HepG2 (cell line): ENCODE results near the gene HAGH. TPM values are rescaled to one million over a fixed set of nuclear protein-coding genes. Genes with fewer than 3 reads are reported as not detected.

Experiments
- BORCS8-MEF2B ChIP-seq: sonication (generic); formaldehyde crosslinking; IDR thresholded peaks from 2 replicates; pipeline ENCODE4 v1.8.0; 2022; ENCODE audit warnings: mild to moderate bottlenecking, missing genetic modification reagents
- BRD4 ChIP-seq: sonication (generic); formaldehyde crosslinking; IDR thresholded peaks from 2 replicates; pipeline ENCODE4 v1.4.0; 2020; ENCODE audit warnings: missing genetic modification reagents
- CEBPG ChIP-seq: IDR thresholded peaks from 2 replicates; pipeline ENCODE4 v1.6.1; 2016
- CHD4 ChIP-seq: fragments of 200-600 bp; sonication (generic); IDR thresholded peaks from 2 replicates; pipeline ENCODE4 v1.7.0; 2017; ENCODE audit warnings: mild to moderate bottlenecking, low read length, borderline replicate concordance
- GTF3A ChIP-seq: sonication (generic); formaldehyde crosslinking; conservative IDR thresholded peaks from 2 replicates; pipeline ENCODE4 v1.4.0; 2020; ENCODE audit warnings: mild to moderate bottlenecking, missing genetic modification reagents
- HNRNPL ChIP-seq: fragments of 200-400 bp; formaldehyde crosslinking; IDR thresholded peaks from 2 replicates; pipeline ENCODE4 v1.6.1; 2017; ENCODE audit warnings: mild to moderate bottlenecking, low read depth, low read length
- KAT7 ChIP-seq: IDR thresholded peaks from 2 replicates; pipeline ENCODE4 v1.6.1; 2018; ENCODE audit warnings: borderline replicate concordance, missing compliant biosample characterization
- KDM3A ChIP-seq: IDR thresholded peaks from 2 replicates; pipeline ENCODE4 v1.6.1; 2018; ENCODE audit warnings: low read depth, missing compliant biosample characterization
- RAD21 ChIP-seq: fragments of 450-650 bp; formaldehyde crosslinking; IDR thresholded peaks from 2 replicates; pipeline ENCODE4 v1.5.0; 2020; ENCODE audit warnings: mild to moderate bottlenecking
- RFX3 ChIP-seq: IDR thresholded peaks from 2 replicates; pipeline ENCODE4 v1.6.1; 2016; ENCODE audit warnings: missing biosample characterization, missing genetic modification reagents
- SOX5 ChIP-seq: IDR thresholded peaks from 2 replicates; pipeline ENCODE4 v1.6.1; 2016; ENCODE audit warnings: borderline replicate concordance
- TCF12 ChIP-seq, 2 experiments: fragments of 450-650 bp in 1 of 2; sonication (generic) in 1 of 2; formaldehyde crosslinking in 1 of 2; IDR thresholded peaks; 2 replicates each; pipeline versions ENCODE4 v1.6.1 to v1.8.0; 2017 to 2022; ENCODE audit warnings: antibody characterized with exemption in 1 of 2, mild to moderate bottlenecking in 1 of 2, missing genetic modification reagents in 1 of 2, moderate library complexity in 1 of 2
- ZC3H13 ChIP-seq: sonication (generic); formaldehyde crosslinking; IDR thresholded peaks from 2 replicates; pipeline ENCODE4 v1.8.1; 2023; ENCODE audit warnings: mild to moderate bottlenecking, missing genetic modification reagents, moderate library complexity
- ZMAT3 ChIP-seq: sonication (generic); formaldehyde crosslinking; conservative IDR thresholded peaks from 2 replicates; pipeline ENCODE4 v1.7.0; 2021; ENCODE audit warnings: missing genetic modification reagents
- ZNF234 ChIP-seq: sonication (generic); formaldehyde crosslinking; conservative IDR thresholded peaks from 2 replicates; pipeline ENCODE4 v1.5.1; 2020; ENCODE audit warnings: mild to moderate bottlenecking, missing genetic modification reagents
- ZNF350 ChIP-seq: sonication (generic); formaldehyde crosslinking; IDR thresholded peaks from 2 replicates; pipeline ENCODE4 v1.4.0; 2020; ENCODE audit warnings: mild to moderate bottlenecking, low read depth, missing genetic modification reagents, borderline replicate concordance
- ZNF570 ChIP-seq: sonication (generic); formaldehyde crosslinking; IDR thresholded peaks from 2 replicates; pipeline ENCODE4 v1.4.0; 2020; ENCODE audit warnings: mild to moderate bottlenecking, missing genetic modification reagents, borderline replicate concordance
- ZNF713 ChIP-seq: sonication (generic); formaldehyde crosslinking; IDR thresholded peaks from 2 replicates; pipeline ENCODE4 v1.4.0; 2020; ENCODE audit warnings: mild to moderate bottlenecking, missing genetic modification reagents
- polyA plus RNA-seq, 8 experiments: library from polyadenylated mRNA; depleted of rRNA in 3 of 8; stranded (reverse) in 7 of 8; unstranded in 1 of 8; fragments of >200 nt; fragmentation: Illumina TruSeq in 4 of 8; extraction: Trizol in 4 of 8; gene quantifications; 2 replicates each; pipeline versions ENCODE4 v1.2.1 to v1.2.3, GENCODE V29; 2011 to 2016; ENCODE audit warnings: low read depth in 4 of 8, missing spikeins in 1 of 8, mixed read lengths in 1 of 8; ENCODE audit not compliant: insufficient read depth in 1 of 8
- total RNA-seq, 5 experiments: library from RNA; depleted of rRNA; stranded (reverse); fragments of >200 nt; fragmentation: Illumina TruSeq; extraction: Trizol; gene quantifications; 2 replicates each; pipeline ENCODE4 v1.2.3, GENCODE V29; 2016; ENCODE audit warnings: low read depth in 1 of 5
- TF ChIP-seq, protein P1 (sequence below): sonication (generic); formaldehyde crosslinking; IDR thresholded peaks from 2 replicates; pipeline ENCODE4 v1.8.0; 2022; ENCODE audit warnings: mild to moderate bottlenecking, missing genetic modification reagents; ENCODE audit not compliant: insufficient replicate concordance
- TF ChIP-seq, protein P2 (sequence below): sonication (generic); formaldehyde crosslinking; IDR thresholded peaks from 2 replicates; pipeline ENCODE4 v1.4.0; 2020; ENCODE audit warnings: missing genetic modification reagents, mild to moderate bottlenecking, borderline replicate concordance
- TF ChIP-seq, protein P3 (sequence below): sonication (generic); formaldehyde crosslinking; IDR thresholded peaks from 2 replicates; pipeline ENCODE4 v1.4.0; 2020; ENCODE audit warnings: missing genetic modification reagents

HAGH gene
- total and polyA plus RNA-seq, 2 of the 13 experiments (the other 11 are each of a cell fraction or from before 2014, with no cell fraction given), result 70.4 to 95.4 TPM

DNA sequence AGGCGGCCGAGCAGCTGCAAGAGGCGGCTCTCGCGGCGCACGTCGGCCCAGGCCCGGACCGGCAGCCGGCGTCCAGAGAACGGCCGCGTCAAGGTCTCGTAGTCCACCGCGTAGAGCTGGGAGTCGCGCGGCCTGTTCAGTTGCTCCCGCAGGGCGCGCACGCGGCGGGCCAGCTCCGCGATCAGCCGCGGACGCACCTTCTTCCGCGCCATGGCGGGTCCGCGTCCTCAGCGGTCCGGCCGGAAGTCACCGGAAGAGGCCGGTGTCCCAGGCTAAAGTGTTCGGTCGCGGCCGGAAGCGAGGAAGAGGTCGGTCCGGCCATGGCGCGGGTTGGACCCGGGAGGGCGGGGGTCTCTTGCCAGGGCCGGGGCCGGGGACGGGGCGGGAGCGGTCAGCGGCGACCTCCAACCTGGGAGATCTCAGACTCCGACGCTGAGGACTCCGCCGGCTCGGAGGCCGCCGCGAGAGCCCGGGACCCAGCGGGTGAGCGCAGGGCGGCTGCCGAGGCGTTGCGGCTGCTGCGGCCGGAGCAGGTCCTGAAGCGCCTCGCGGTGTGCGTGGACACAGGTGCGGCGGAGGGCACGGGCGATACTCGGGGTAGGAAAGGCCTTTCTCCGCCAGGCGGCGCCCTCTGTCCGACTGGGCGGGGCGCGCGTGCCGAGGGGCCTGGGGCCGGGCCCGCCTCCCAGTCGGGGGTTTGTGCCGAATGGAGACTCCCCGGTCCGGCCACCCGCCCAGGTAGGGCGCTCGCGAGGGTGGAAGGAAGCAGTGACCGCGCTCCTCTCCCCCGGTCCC lies 53.5 kb downstream of the HAGH start, which contains the start of gene MRPS34 (continued):
- no peak for TF ChIP-seq CHD4
- TF ChIP-seq ZC3H13 (CRISPR knock-in tag), result peak; percentile 97
- TF ChIP-seq SOX5, result peak; percentile 17; the same call in 1 of the 2 replicates
- TF ChIP-seq ZMAT3 (CRISPR knock-in tag), result peak; percentile 92
- TF ChIP-seq ZNF713, result 0 out of 2 replicates have a peak, but pooled peaks have one; percentile 62
- TF ChIP-seq, protein P1, sequence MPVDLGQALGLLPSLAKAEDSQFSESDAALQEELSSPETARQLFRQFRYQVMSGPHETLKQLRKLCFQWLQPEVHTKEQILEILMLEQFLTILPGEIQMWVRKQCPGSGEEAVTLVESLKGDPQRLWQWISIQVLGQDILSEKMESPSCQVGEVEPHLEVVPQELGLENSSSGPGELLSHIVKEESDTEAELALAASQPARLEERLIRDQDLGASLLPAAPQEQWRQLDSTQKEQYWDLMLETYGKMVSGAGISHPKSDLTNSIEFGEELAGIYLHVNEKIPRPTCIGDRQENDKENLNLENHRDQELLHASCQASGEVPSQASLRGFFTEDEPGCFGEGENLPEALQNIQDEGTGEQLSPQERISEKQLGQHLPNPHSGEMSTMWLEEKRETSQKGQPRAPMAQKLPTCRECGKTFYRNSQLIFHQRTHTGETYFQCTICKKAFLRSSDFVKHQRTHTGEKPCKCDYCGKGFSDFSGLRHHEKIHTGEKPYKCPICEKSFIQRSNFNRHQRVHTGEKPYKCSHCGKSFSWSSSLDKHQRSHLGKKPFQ (CRISPR knock-in tag), result peak; percentile 67
- TF ChIP-seq RAD21 (CRISPR knock-in tag), result peak; percentile 87
- peak; percentile 97 for TF ChIP-seq BRD4 (CRISPR knock-in tag)
- 0 out of 2 replicates have a peak, but pooled peaks have one; percentile 28 for TF ChIP-seq GTF3A
- TF ChIP-seq, protein P2, sequence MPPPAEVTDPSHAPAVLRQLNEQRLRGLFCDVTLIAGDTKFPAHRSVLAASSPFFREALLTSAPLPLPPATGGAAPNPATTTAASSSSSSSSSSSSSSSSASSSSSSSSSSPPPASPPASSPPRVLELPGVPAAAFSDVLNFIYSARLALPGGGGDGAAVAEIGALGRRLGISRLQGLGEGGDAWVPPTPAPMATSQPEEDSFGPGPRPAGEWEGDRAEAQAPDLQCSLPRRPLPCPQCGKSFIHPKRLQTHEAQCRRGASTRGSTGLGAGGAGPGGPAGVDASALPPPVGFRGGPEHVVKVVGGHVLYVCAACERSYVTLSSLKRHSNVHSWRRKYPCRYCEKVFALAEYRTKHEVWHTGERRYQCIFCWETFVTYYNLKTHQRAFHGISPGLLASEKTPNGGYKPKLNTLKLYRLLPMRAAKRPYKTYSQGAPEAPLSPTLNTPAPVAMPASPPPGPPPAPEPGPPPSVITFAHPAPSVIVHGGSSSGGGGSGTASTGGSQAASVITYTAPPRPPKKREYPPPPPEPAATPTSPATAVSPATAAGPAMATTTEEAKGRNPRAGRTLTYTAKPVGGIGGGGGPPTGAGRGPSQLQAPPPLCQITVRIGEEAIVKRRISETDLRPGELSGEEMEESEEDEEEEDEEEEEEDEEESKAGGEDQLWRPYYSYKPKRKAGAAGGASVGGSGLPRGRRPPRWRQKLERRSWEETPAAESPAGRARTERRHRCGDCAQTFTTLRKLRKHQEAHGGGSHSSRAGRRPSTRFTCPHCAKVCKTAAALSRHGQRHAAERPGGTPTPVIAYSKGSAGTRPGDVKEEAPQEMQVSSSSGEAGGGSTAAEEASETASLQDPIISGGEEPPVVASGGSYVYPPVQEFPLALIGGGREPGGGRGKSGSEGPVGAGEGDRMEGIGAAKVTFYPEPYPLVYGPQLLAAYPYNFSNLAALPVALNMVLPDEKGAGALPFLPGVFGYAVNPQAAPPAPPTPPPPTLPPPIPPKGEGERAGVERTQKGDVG (CRISPR knock-in tag), result 0 out of 2 replicates have a peak, but pooled peaks have one; percentile 9
- no peak for TF ChIP-seq ZNF570 (CRISPR knock-in tag)
- no peak for TF ChIP-seq TCF12 (IDR thresholded peaks at IDR 0.05)
- TF ChIP-seq TCF12 (CRISPR knock-in tag; IDR thresholded peaks at IDR 0.05), result peak; percentile 45; the same call in 1 of the 2 replicates
- TF ChIP-seq KDM3A (CRISPR knock-in tag), result 0 out of 2 replicates have a peak, but pooled peaks have one; percentile 66
- no peak for TF ChIP-seq CEBPG (CRISPR knock-in tag)
- 0 out of 2 replicates have a peak, but pooled peaks have one; percentile 10 for TF ChIP-seq HNRNPL
- no peak for TF ChIP-seq ZNF350
- no peak; the same call in 1 of the 2 replicates for TF ChIP-seq RFX3 (CRISPR knock-in tag)
- TF ChIP-seq KAT7, result peak; percentile 95; the same call in 1 of the 2 replicates
- TF ChIP-seq BORCS8-MEF2B (CRISPR knock-in tag), result peak; percentile 87
- TF ChIP-seq, protein P3, sequence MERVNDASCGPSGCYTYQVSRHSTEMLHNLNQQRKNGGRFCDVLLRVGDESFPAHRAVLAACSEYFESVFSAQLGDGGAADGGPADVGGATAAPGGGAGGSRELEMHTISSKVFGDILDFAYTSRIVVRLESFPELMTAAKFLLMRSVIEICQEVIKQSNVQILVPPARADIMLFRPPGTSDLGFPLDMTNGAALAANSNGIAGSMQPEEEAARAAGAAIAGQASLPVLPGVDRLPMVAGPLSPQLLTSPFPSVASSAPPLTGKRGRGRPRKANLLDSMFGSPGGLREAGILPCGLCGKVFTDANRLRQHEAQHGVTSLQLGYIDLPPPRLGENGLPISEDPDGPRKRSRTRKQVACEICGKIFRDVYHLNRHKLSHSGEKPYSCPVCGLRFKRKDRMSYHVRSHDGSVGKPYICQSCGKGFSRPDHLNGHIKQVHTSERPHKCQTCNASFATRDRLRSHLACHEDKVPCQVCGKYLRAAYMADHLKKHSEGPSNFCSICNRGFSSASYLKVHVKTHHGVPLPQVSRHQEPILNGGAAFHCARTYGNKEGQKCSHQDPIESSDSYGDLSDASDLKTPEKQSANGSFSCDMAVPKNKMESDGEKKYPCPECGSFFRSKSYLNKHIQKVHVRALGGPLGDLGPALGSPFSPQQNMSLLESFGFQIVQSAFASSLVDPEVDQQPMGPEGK (CRISPR knock-in tag), result peak; percentile 69
- peak; percentile 23; the same call in 1 of the 2 replicates for TF ChIP-seq ZNF234 (CRISPR knock-in tag)
